Aorta (tissue), 5 donors: ENCODE data around the gene KRT15. TPM values are rescaled to one million over a fixed set of nuclear protein-coding genes. Genes with fewer than 3 reads are reported as not detected.

Source experiments
- ATAC-seq: fragments of 200-7000 bp; cut with Tn5 transposase; one replicate; pipeline ENCODE4 v1.9.1; 2022; ENCODE audit warnings: moderate library complexity; ENCODE audit not compliant: low FRiP score
- DNase-seq, 2 donors: peaks; one replicate each; pipeline ENCODE4 v3.0.0-alpha.2; 2020
- H3K27ac ChIP-seq, 2 donors: one replicate each; pipeline ENCODE4 v1.5.1; 2013; ENCODE audit warnings: low read length in 2 of 2, mild to moderate bottlenecking in 2 of 2, moderate library complexity in 2 of 2, control low read depth in 1 of 2, inconsistent platforms in 1 of 2, low read depth in 1 of 2
- H3K27me3 ChIP-seq, 2 donors: one replicate each; pipeline ENCODE4 v1.6.1; 2013; ENCODE audit warnings: control low read depth in 1 of 2, low read length in 1 of 2, mild to moderate bottlenecking in 1 of 2, moderate library complexity in 1 of 2; ENCODE audit not compliant: insufficient read depth in 2 of 2, control insufficient read depth in 1 of 2
- H3K36me3 ChIP-seq, 2 donors: one replicate each; pipeline ENCODE4 v1.6.1; 2013; ENCODE audit warnings: control low read depth in 1 of 2, low read length in 1 of 2, mild to moderate bottlenecking in 1 of 2; ENCODE audit not compliant: insufficient read depth in 2 of 2, control insufficient read depth in 1 of 2
- H3K4me1 ChIP-seq, 2 donors: one replicate each; pipeline ENCODE4 v1.6.1; 2013; ENCODE audit warnings: low read length in 2 of 2, control low read depth in 1 of 2, mild to moderate bottlenecking in 1 of 2, moderate library complexity in 1 of 2; ENCODE audit not compliant: insufficient read depth in 2 of 2, control insufficient read depth in 1 of 2
- H3K4me3 ChIP-seq, 2 donors: one replicate each; pipeline ENCODE4 v1.5.1; 2013; ENCODE audit warnings: low read length in 2 of 2, control low read depth in 1 of 2, mild to moderate bottlenecking in 1 of 2
- H3K9me3 ChIP-seq: one replicate; pipeline ENCODE4 v1.6.1; 2013; ENCODE audit warnings: mild to moderate bottlenecking, low read length; ENCODE audit not compliant: control insufficient read depth
- WGBS, 2 donors: extraction: QIAGEN DNeasy Blood & Tissue Kit; methylation state at CpG; one replicate each; pipeline ENCODE4 v1.1.7; 2013; 5-methylcytosine and 5-hydroxymethylcytosine counted together
- intact Hi-C, 2 donors: fragments of 100-400 bp; cut with DNase I; formaldehyde crosslinking; loops; one replicate each; pipeline versions ENCODE4 v1.14.2 to v1.15.0; 2022
- polyA plus RNA-seq, 2 donors: library from polyadenylated mRNA; stranded (reverse); fragments of 200-250 nt; gene quantifications; one replicate each; pipeline ENCODE4 v1.2.3, GENCODE V29; 2013
- total RNA-seq, 2 donors: library from RNA; stranded (reverse); fragmentation: NEBNext Ultra II Directional; extraction: Animal tissue kit (Norgen Biotek cat#: 25700); gene quantifications; one replicate each; pipeline ENCODE4 v1.2.1, GENCODE V29; 2021
- donor health status: healthy with polysubstance abuse.
- donor health status: Bipolar disorder and iron deficiency.
- donor health status: DM: no; HTN: no; CAD: no.
- donor health status: DM: no; HTN: no; CAD: no.
- donor health status: DM: yes; HTN: yes; CAD: no.

Gene KRT15
- total and polyA plus RNA-seq, 4 donors, result 0.56 to 1.9 TPM; not detected in 2

- ATAC-seq (no peak), DNase-seq (no peak)
- no peak overlapping the region for H3K4me3 ChIP-seq
- H3K27me3 ChIP-seq, result no peaks in the 10 kb centered on the region
- no peak overlapping the region for H3K27ac ChIP-seq
- H3K4me1 ChIP-seq, result no peaks in the 10 kb centered on the region
- intact Hi-C loops, result no loop called here
- H3K36me3 ChIP-seq, result no peaks in the 10 kb centered on the region
- 69 to 76% methylated on average over 5 of the region's 5 CpGs for WGBS, 2 donors
- H3K9me3 ChIP-seq, result no peaks in the 10 kb centered on the region
Observed at GRCh38 chr17:41555105-41555887, 36.6 kb upstream of the KRT15 start.

GRCh38 chr17:41553987-41554680 lies 35.4 kb upstream of the KRT15 start:
- Histone ChIP-seq H3K36me3 (no peaks in the 10 kb centered on the region), H3K27ac (no peak overlapping the region), H3K4me1 (no peaks in the 10 kb centered on the region), H3K4me3 (no peak overlapping the region), H3K27me3 (no peaks in the 10 kb centered on the region), H3K9me3 (no peaks in the 10 kb centered on the region)
- no peak for DNase-seq
- intact Hi-C loops, result loop anchor here in 1 of 2 donors (5.0 kb wide), 1 partner anchor 108 kb away; no protein-coding TSS in a partner anchor
- WGBS, 2 donors, result 83 to 85% methylated on average over 8 of the region's 8 CpGs
- ATAC-seq, result no peak

DNA sequence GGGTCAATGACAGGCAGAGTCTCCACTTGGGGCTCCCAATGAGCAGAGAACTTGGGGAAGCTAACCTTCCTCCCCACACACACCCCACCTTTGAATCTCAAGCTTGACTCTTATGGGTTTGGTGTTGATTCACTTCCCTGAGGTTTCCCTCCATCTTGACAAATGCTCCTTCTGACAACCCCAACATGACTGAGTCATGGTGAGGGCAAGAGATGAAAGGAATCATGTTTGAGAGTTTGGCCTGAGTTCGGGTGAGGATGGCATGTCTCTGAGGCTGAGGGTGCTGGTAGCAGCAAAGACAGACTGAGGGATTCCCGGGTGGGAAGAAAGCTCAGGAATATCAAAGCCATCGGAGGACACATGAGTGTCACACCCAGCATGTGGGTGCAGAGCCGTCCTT lies 34.5 kb upstream of the KRT15 start:
- Histone ChIP-seq H3K27me3 (no peaks in the 10 kb centered on the region), H3K9me3 (no peaks in the 10 kb centered on the region), H3K27ac (no peak overlapping the region), H3K4me3 (no peak overlapping the region), H3K4me1 (no peaks in the 10 kb centered on the region), H3K36me3 (no peaks in the 10 kb centered on the region)
- ATAC-seq (no peak), DNase-seq (peak in 1 of 2 donors; percentile 28)
- 81 to 87% methylated on average over 4 of the region's 4 CpGs for WGBS, 2 donors
- intact Hi-C loops, result loop anchor here in 1 of 2 donors (5.0 kb wide), 1 partner anchor 109 kb away; no protein-coding TSS in a partner anchor

DNA sequence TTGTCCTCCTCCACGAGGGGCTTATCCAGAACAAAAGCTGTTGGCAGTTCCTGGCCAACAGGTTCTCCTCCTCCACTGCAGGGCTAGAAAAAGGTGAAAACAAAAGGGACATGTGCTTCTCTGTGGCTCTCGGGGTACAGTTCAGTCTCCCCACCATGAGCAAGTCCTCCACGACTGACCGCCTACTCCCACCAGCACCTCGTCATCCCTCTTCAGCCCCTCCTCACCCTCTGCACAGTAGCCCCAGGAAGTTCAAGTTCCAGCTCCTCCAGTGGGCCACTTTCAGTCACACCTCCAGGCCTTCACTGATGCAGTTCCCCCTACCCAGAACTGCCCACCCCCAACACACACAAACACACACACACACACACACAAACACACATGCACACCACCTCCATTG lies 33.8 kb upstream of the KRT15 start:
- no peaks in the 10 kb centered on the region for H3K36me3 ChIP-seq
- 96% methylated on average over 5 of the region's 5 CpGs for WGBS, 2 donors
- no peak overlapping the region for H3K4me3 ChIP-seq
- H3K4me1 ChIP-seq, result no peaks in the 10 kb centered on the region
- H3K27me3 ChIP-seq, result no peaks in the 10 kb centered on the region
- intact Hi-C loops, result loop anchor here in 1 of 2 donors (5.0 kb wide), 1 partner anchor 110 kb away; no protein-coding TSS in a partner anchor
- DNase-seq, result peak in 1 of 2 donors; percentile 35
- H3K9me3 ChIP-seq, result no peaks in the 10 kb centered on the region
- H3K27ac ChIP-seq, result no peak overlapping the region
- ATAC-seq, result no peak

DNA sequence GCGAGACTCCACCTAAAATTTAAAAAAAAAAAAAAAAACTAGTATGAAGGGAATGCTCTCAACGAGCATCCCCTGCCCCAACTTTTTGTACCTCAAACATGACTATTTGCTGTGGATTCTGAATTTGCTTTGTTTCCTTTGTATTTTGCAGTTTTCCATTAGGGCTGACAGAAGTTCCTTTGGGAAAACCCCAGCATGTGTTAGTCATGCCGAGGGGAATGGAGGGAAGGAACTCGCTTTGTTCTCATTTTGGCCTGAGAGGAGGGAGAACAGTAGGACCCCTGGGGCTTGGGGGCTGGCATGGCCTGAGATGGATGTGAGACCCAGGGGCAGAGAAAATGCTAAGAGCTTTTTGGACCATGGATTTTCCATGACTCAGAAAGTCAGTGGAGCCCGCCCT lies 32.7 kb upstream of the KRT15 start:
- WGBS, 2 donors, result 28 to 49% methylated on average over 5 of the region's 5 CpGs
- H3K27me3 ChIP-seq, result no peaks in the 10 kb centered on the region
- no peak overlapping the region for H3K4me3 ChIP-seq
- intact Hi-C loops, result loop anchor here in 1 of 2 donors (5.0 kb wide), 1 partner anchor 111 kb away; no protein-coding TSS in a partner anchor
- no peaks in the 10 kb centered on the region for H3K4me1 ChIP-seq
- peak in 1 of 2 donors; percentile 49 for DNase-seq
- H3K36me3 ChIP-seq, result no peaks in the 10 kb centered on the region
- H3K27ac ChIP-seq, result no peak overlapping the region
- H3K9me3 ChIP-seq, result no peaks in the 10 kb centered on the region
- no peak for ATAC-seq

- 83 to 85% methylated on average over 8 of the region's 8 CpGs for WGBS, 2 donors
- Histone ChIP-seq H3K9me3 (no peaks in the 10 kb centered on the region), H3K27ac (no peak overlapping the region), H3K4me3 (no peak overlapping the region), H3K4me1 (no peaks in the 10 kb centered on the region), H3K36me3 (no peaks in the 10 kb centered on the region), H3K27me3 (no peaks in the 10 kb centered on the region)
- DNase-seq, result peak in 1 of 2 donors; percentile 48
- intact Hi-C loops, result loop anchor here (1.0 to 10.0 kb wide), 8 partner anchors 57 to 747 kb away; no protein-coding TSS in a partner anchor
- no peak for ATAC-seq
Observed at GRCh38 chr17:41549596-41550039, 30.9 kb upstream of the KRT15 start.

GRCh38 chr17:41548844-41549595 lies 30.3 kb upstream of the KRT15 start:
- ATAC-seq, result peak; percentile 88
- peak; percentile 91 to 94 for DNase-seq
- intact Hi-C loops, result loop anchor here (1.0 to 10.0 kb wide), 9 partner anchors 57 to 747 kb away; no protein-coding TSS in a partner anchor
- no peaks in the 10 kb centered on the region for H3K27me3 ChIP-seq
- no peaks in the 10 kb centered on the region for H3K36me3 ChIP-seq
- WGBS, 2 donors, result 4 to 5% methylated on average over 17 to 25 of the region's 25 CpGs
- no peak overlapping the region for H3K4me3 ChIP-seq
- H3K27ac ChIP-seq, result no peak overlapping the region
- H3K4me1 ChIP-seq, result no peaks in the 10 kb centered on the region
- no peaks in the 10 kb centered on the region for H3K9me3 ChIP-seq
